HG03571 (cell line): ENCODE data around the gene BNC1.

Experiments
- ATAC-seq: cut with Tn5 transposase; IDR thresholded peaks from one replicate; pipeline ENCODE4 v1.9.1; 2021; ENCODE audit not compliant: unreplicated experiment

BNC1 gene

GRCh38 chr15:83284559-83285283, at the start of gene BNC1:
BNC1 (minus strand) TSS chr15:83284664; CDS start chr15:83284628, 36 bp downstream.
- ATAC-seq, result no peak

GRCh38 chr15:83327041-83327440, 42.6 kb upstream of the BNC1 start:
- ATAC-seq, result no peak

GRCh38 chr15:83324799-83325198, 40.3 kb upstream of the BNC1 start:
- ATAC-seq, result no peak

- no peak for ATAC-seq
These were observed 38.8 kb upstream of the BNC1 start for GRCh38 chr15:83323296-83323711.

GRCh38 chr15:83322691-83323090, 38.2 kb upstream of the BNC1 start:
- ATAC-seq, result no peak

- no peak for ATAC-seq
These were observed 37.6 kb upstream of the BNC1 start for GRCh38 chr15:83322061-83322460.

GRCh38 chr15:83320844-83321243, 36.4 kb upstream of the BNC1 start:
- no peak for ATAC-seq

GRCh38 chr15:83320404-83320803, 35.9 kb upstream of the BNC1 start:
- no peak for ATAC-seq

GRCh38 chr15:83319771-83320170, 35.3 kb upstream of the BNC1 start:
- ATAC-seq, result no peak

GRCh38 chr15:83318861-83319415, 34.5 kb upstream of the BNC1 start:
- ATAC-seq, result no peak

GRCh38 chr15:83318036-83318435, 33.6 kb upstream of the BNC1 start:
- ATAC-seq, result no peak

- no peak for ATAC-seq
These were observed 27.6 kb upstream of the BNC1 start for GRCh38 chr15:83312071-83312470.

GRCh38 chr15:83310521-83311456, 26.3 kb upstream of the BNC1 start:
- no peak for ATAC-seq

- no peak for ATAC-seq
These were observed 24.2 kb upstream of the BNC1 start for GRCh38 chr15:83308671-83309070.

GRCh38 chr15:83306561-83306960, 22.1 kb upstream of the BNC1 start:
- ATAC-seq, result no peak

GRCh38 chr15:83305704-83306291, 21.3 kb upstream of the BNC1 start:
- ATAC-seq, result no peak

- ATAC-seq, result no peak
These were observed 20.6 kb upstream of the BNC1 start for GRCh38 chr15:83304861-83305703.

- no peak for ATAC-seq
These were observed 19.1 kb upstream of the BNC1 start for GRCh38 chr15:83303535-83303934.

- ATAC-seq, result no peak
These were observed 16.4 kb upstream of the BNC1 start for GRCh38 chr15:83300826-83301225.

GRCh38 chr15:83299462-83299861, 15.0 kb upstream of the BNC1 start:
- ATAC-seq, result no peak
